Liver (tissue), 9 donors: Measurements from ENCODE around the gene ZFP2. TPM values are rescaled to one million over a fixed set of nuclear protein-coding genes. Genes with fewer than 3 reads are reported as not detected.

Experiments
- DNase-seq: peaks from one replicate; pipeline ENCODE4 v3.0.0-alpha.2; 2017; ENCODE audit warnings: low spot score
- H3K27ac ChIP-seq, 2 donors: one replicate each; pipeline ENCODE4 v1.7.0; 2013; ENCODE audit warnings: inconsistent platforms in 2 of 2, low read length in 2 of 2, control low read depth in 1 of 2, low read depth in 1 of 2, mild to moderate bottlenecking in 1 of 2
- H3K27me3 ChIP-seq, 4 donors: one replicate each; pipeline versions ENCODE4 v1.6.1 to v1.7.0; 2013; ENCODE audit warnings: low read length in 3 of 4, inconsistent platforms in 1 of 4, mild to moderate bottlenecking in 1 of 4, moderate library complexity in 1 of 4; ENCODE audit not compliant: control insufficient read depth in 4 of 4, insufficient read depth in 4 of 4
- H3K36me3 ChIP-seq, 4 donors: one replicate each; pipeline versions ENCODE4 v1.6.1 to v1.7.0; 2013; ENCODE audit warnings: low read length in 3 of 4, mild to moderate bottlenecking in 3 of 4, low read depth in 1 of 4, moderate library complexity in 1 of 4; ENCODE audit not compliant: control insufficient read depth in 4 of 4, insufficient read depth in 3 of 4
- H3K4me1 ChIP-seq, 4 donors: one replicate each; pipeline versions ENCODE4 v1.6.1 to v1.7.0; 2013; ENCODE audit warnings: low read length in 3 of 4, mild to moderate bottlenecking in 3 of 4, moderate library complexity in 1 of 4; ENCODE audit not compliant: control insufficient read depth in 4 of 4, insufficient read depth in 4 of 4
- H3K4me3 ChIP-seq, 3 donors: one replicate each; pipeline versions ENCODE4 v1.6.1 to v1.7.0; 2013; ENCODE audit warnings: low read length in 3 of 3, control low read depth in 1 of 3, low read depth in 1 of 3, mild to moderate bottlenecking in 1 of 3
- H3K9ac ChIP-seq, 2 donors: one replicate each; pipeline ENCODE4 v1.7.0; 2013; ENCODE audit warnings: low read length in 2 of 2, mild to moderate bottlenecking in 2 of 2, moderate library complexity in 2 of 2, control low read depth in 1 of 2, low read depth in 1 of 2
- H3K9me3 ChIP-seq, 4 donors: one replicate each; pipeline versions ENCODE4 v1.6.1 to v1.7.0; 2013; ENCODE audit warnings: low read length in 3 of 4; ENCODE audit not compliant: control insufficient read depth in 4 of 4
- ATF3 ChIP-seq: IDR thresholded peaks from 2 replicates; pipeline ENCODE4 v1.6.1; 2016; ENCODE audit warnings: antibody characterized with exemption
- CTCF ChIP-seq: fragments of 150-350 bp; IDR thresholded peaks from 2 replicates; pipeline ENCODE4 v1.5.1; 2017; ENCODE audit warnings: improper control_type of control experiment, low read depth, low read length; ENCODE audit not compliant: missing input control
- EGR1 ChIP-seq, 2 donors: IDR thresholded peaks; 2 replicates each; pipeline ENCODE4 v1.6.1; 2016 to 2018; ENCODE audit warnings: antibody characterized with exemption in 2 of 2, low read depth in 2 of 2
- FOXA1 ChIP-seq: IDR thresholded peaks from 2 replicates; pipeline ENCODE4 v1.6.1; 2016; ENCODE audit warnings: antibody characterized with exemption
- FOXA2 ChIP-seq: IDR thresholded peaks from 2 replicates; pipeline ENCODE4 v1.6.1; 2016; ENCODE audit warnings: antibody characterized with exemption
- GABPA ChIP-seq, 2 donors: IDR thresholded peaks in 1 of 2; conservative IDR thresholded peaks in 1 of 2; 2 replicates each; pipeline ENCODE4 v1.6.1; 2016; ENCODE audit warnings: antibody characterized with exemption in 2 of 2, mild to moderate bottlenecking in 1 of 2, moderate library complexity in 1 of 2
- HNF4A ChIP-seq, 2 donors: conservative IDR thresholded peaks; 2 replicates each; pipeline ENCODE4 v1.6.1; 2016; ENCODE audit warnings: antibody characterized with exemption in 2 of 2, mild to moderate bottlenecking in 2 of 2
- HNF4G ChIP-seq: IDR thresholded peaks from 2 replicates; pipeline ENCODE4 v1.6.1; 2016; ENCODE audit warnings: antibody characterized with exemption
- JUND ChIP-seq, 2 donors: IDR thresholded peaks; 2 replicates each; pipeline ENCODE4 v1.6.1; 2016; ENCODE audit warnings: antibody characterized with exemption in 2 of 2
- MAX ChIP-seq: IDR thresholded peaks from 2 replicates; pipeline ENCODE4 v1.6.1; 2016; ENCODE audit warnings: antibody characterized with exemption
- NR2F2 ChIP-seq: IDR thresholded peaks from 2 replicates; pipeline ENCODE4 v1.6.1; 2016; ENCODE audit warnings: antibody characterized with exemption
- RAD21 ChIP-seq, 2 donors: IDR thresholded peaks; 2 replicates each; pipeline ENCODE4 v1.6.1; 2016; ENCODE audit warnings: antibody characterized with exemption in 2 of 2, mild to moderate bottlenecking in 2 of 2
- REST ChIP-seq: IDR thresholded peaks from 2 replicates; pipeline ENCODE4 v1.6.1; 2016; ENCODE audit warnings: antibody characterized with exemption, mild to moderate bottlenecking
- RXRA ChIP-seq, 2 donors: IDR thresholded peaks; 2 replicates each; pipeline ENCODE4 v1.6.1; 2017 to 2018; ENCODE audit warnings: antibody characterized with exemption in 2 of 2, mild to moderate bottlenecking in 1 of 2
- SP1 ChIP-seq: IDR thresholded peaks from 2 replicates; pipeline ENCODE4 v1.6.1; 2018; ENCODE audit warnings: antibody characterized with exemption, mild to moderate bottlenecking
- TAF1 ChIP-seq: conservative IDR thresholded peaks from 2 replicates; pipeline ENCODE4 v1.6.1; 2016; ENCODE audit warnings: antibody characterized with exemption, mild to moderate bottlenecking
- YY1 ChIP-seq: IDR thresholded peaks from 2 replicates; pipeline ENCODE4 v1.6.1; 2016; ENCODE audit warnings: antibody characterized with exemption, mild to moderate bottlenecking
- ZBTB33 ChIP-seq: IDR thresholded peaks from 2 replicates; pipeline ENCODE4 v1.6.1; 2016; ENCODE audit warnings: antibody characterized with exemption
- WGBS: extraction: QIAGEN DNeasy Blood & Tissue Kit; methylation state at CpG from one replicate; pipeline ENCODE4 v1.1.7; 2013; 5-methylcytosine and 5-hydroxymethylcytosine counted together
- polyA plus RNA-seq, 2 donors: library from polyadenylated mRNA; stranded (reverse) in 1 of 2; unstranded in 1 of 2; fragments of 200-250 nt in 1 of 2; fragments of >200 nt in 1 of 2; fragmentation: Nextera tagmentation in 1 of 2; extraction: Ambion mirVana in 1 of 2; gene quantifications; one replicate each; pipeline versions ENCODE4 v1.2.1 to v1.2.3, GENCODE V29; 2013 to 2015
- total RNA-seq, 2 donors: library from RNA; depleted of rRNA; stranded (reverse); fragments of >200 nt; gene quantifications; one replicate each; pipeline ENCODE4 v1.2.3, GENCODE V29; 2014
- donor health status: healthy.
- donor health status: healthy.
- donor health status: healthy.
- donor health status: healthy.
- donor health status: healthy.

The ZFP2 gene
- total RNA-seq (under 1 TPM; 0.50 to 0.56 TPM), polyA plus RNA-seq (under 1 TPM; 0.22 to 0.47 TPM)

GRCh38 chr5:178895615-178896571 is at the start of gene ZFP2:
Gene ZFP2, plus strand, starts transcription at chr5:178895913. Its CDS starts 35,401 bp downstream, at chr5:178931314.
- DNase-seq: peak; percentile 50
- 4% methylated on average over 79 of the region's 79 CpGs for WGBS
- TF ChIP-seq FOXA1 (no peak), ZBTB33 (no peak), NR2F2 (no peak), FOXA2 (no peak), CTCF (no peak), JUND (IDR thresholded peaks at IDR 0.05) (no peak), ATF3 (no peak), HNF4A (conservative IDR thresholded peaks at IDR 0.05) (no peak), MAX (no peak), HNF4G (no peak), REST (no peak), RXRA (IDR thresholded peaks at IDR 0.05) (no peak), YY1 (no peak), TAF1 (no peak), SP1 (no peak), GABPA (IDR thresholded peaks at IDR 0.05 in 1 of 2, conservative IDR thresholded peaks at IDR 0.05 in 1 of 2) (peak in 1 of 2 donors; percentile 27), EGR1 (IDR thresholded peaks at IDR 0.05; ENCODE audit: low read depth in 2 of 2) (no peak), RAD21 (IDR thresholded peaks at IDR 0.05) (peak in 1 of 2 donors; percentile 29)

More at GRCh38 chr5:178895615-178896571, at the start of gene ZFP2:
- Histone ChIP-seq H3K4me3 (peak within 1 kb of the TSS; percentile 53 to 95 (median 74)), H3K4me1 (peaks cover 0 to 6% (median 4%) of the 10 kb centered on the region in 4 donors), H3K36me3 (no peaks in the 10 kb centered on the region), H3K27me3 (no peaks in the 10 kb centered on the region), H3K9me3 (peaks cover 8 to 31% (median 13%) of the 10 kb centered on the region in 4 donors), H3K9ac (peak within 1 kb of the TSS in 1 of 2 donors; percentile 55), H3K27ac (peak within 1 kb of the TSS in 1 of 2 donors; percentile 43)
